ENCODE results near the gene RASA3. TPM values are rescaled to one million over a fixed set of nuclear protein-coding genes. Genes with fewer than 3 reads are reported as not detected.

The RASA3 gene
- total RNA-seq, 3 donors from 2014 or later (not counting 1 experiment from before 2014, with no cell fraction given) = 252 to 277 (median 274) TPM

GRCh38 chr13:114142137-114142550 is 9.7 kb upstream of the RASA3 start:
- ATAC-seq (no peak), DNase-seq (no peak)
- H3K4me3 Mint-ChIP-seq = no peak overlapping the region
- intact Hi-C loops (cut with micrococcal nuclease) = loop anchor here (1.0 to 5.0 kb wide), 5 partner anchors 13 to 120 kb away; no protein-coding TSS in a partner anchor
- TF ChIP-seq, protein P1, sequence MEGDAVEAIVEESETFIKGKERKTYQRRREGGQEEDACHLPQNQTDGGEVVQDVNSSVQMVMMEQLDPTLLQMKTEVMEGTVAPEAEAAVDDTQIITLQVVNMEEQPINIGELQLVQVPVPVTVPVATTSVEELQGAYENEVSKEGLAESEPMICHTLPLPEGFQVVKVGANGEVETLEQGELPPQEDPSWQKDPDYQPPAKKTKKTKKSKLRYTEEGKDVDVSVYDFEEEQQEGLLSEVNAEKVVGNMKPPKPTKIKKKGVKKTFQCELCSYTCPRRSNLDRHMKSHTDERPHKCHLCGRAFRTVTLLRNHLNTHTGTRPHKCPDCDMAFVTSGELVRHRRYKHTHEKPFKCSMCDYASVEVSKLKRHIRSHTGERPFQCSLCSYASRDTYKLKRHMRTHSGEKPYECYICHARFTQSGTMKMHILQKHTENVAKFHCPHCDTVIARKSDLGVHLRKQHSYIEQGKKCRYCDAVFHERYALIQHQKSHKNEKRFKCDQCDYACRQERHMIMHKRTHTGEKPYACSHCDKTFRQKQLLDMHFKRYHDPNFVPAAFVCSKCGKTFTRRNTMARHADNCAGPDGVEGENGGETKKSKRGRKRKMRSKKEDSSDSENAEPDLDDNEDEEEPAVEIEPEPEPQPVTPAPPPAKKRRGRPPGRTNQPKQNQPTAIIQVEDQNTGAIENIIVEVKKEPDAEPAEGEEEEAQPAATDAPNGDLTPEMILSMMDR (IDR thresholded peaks at IDR 0.05) = no peak
- H3K36me3 Mint-ChIP-seq = no peaks in the 10 kb centered on the region
- no peaks in the 10 kb centered on the region for H3K9me3 Mint-ChIP-seq
- H3K4me3 ChIP-seq (ENCODE audit: low read length) = peak overlapping the region; percentile 8
- no peaks in the 10 kb centered on the region for H3K27me3 Mint-ChIP-seq (ENCODE audit: low read depth in 2 of 2)
- H3K27me3 ChIP-seq (ENCODE audit: control insufficient read depth, insufficient read depth, low read length) = no peaks in the 10 kb centered on the region
- WGBS (ENCODE audit: insufficient coverage) = 58% methylated on average over 6 of the region's 6 CpGs
- no peak overlapping the region for H3K27ac Mint-ChIP-seq
- H3K27ac ChIP-seq (ENCODE audit: low read length) = peak overlapping the region; percentile 85
- no peaks in the 10 kb centered on the region for H3K36me3 ChIP-seq (ENCODE audit: control insufficient read depth, insufficient read depth, low read length)
- H3K4me1 ChIP-seq (ENCODE audit: control insufficient read depth, insufficient read depth, low read length) = peaks cover 81% of the 10 kb centered on the region
- no peaks in the 10 kb centered on the region for H3K9me3 ChIP-seq (ENCODE audit: control insufficient read depth, insufficient read depth, low read length)
- peaks cover 0 to 27% of the 10 kb centered on the region in 2 donors for H3K4me1 Mint-ChIP-seq

DNA sequence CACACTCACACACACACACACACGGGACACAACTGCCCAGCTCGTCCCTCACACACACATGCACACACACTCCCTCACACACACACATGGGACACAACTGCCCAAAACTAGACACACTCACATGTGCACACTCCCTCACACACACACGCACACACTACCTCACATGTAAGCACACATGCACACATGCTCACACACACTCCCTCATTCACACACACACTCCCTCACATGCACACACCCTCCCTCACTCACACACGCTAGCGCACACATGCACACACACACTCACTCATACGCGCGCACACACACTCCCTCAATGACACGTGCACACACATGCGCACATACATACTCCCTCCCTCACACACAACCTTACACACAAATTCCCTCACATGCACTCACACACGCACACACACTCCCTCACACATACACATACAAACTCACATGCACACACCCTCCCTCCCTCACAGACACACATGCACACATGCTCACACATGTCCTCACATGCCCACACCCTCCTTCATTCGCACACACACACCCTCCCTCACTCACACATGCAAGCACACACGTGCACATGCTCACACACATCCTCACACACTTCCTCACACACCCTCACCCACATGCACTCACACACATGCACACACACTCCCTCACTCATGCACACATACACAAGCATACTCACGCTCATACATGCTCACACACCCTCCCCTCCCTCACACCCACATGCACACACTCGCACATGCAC is 9.0 kb upstream of the RASA3 start:
- ATAC-seq = no peak
- H3K4me1 Mint-ChIP-seq = peaks cover 1 to 20% of the 10 kb centered on the region in 2 donors

DNA sequence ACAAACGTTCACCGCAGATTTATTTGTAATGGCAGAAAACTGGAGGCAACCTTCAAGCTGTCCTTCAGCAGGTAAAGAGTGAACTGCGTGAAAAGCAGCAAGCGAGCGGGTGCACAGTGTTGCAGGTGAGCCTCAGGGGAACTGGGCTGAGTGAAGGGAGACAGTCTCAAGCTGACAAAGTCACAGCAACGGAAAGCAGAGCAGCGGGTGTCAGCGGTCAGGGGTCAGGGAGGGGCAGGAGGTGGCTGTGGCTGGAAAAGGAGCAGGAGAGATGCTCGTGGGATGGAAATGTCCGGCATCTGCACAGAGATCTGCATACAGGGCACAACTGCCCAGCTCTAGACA is 8.5 kb upstream of the RASA3 start:
- peaks cover 68% of the 10 kb centered on the region for H3K4me1 ChIP-seq (ENCODE audit: control insufficient read depth, insufficient read depth, low read length)
- Mint-ChIP-seq H3K4me1 (peaks cover 7 to 14% of the 10 kb centered on the region in 2 donors), H3K27ac (no peak overlapping the region), H3K36me3 (no peaks in the 10 kb centered on the region), H3K4me3 (no peak overlapping the region), H3K9me3 (no peaks in the 10 kb centered on the region), H3K27me3 (ENCODE audit: low read depth in 2 of 2) (no peaks in the 10 kb centered on the region)
- H3K9me3 ChIP-seq (ENCODE audit: control insufficient read depth, insufficient read depth, low read length) = no peaks in the 10 kb centered on the region
- no peaks in the 10 kb centered on the region for H3K27me3 ChIP-seq (ENCODE audit: control insufficient read depth, insufficient read depth, low read length)
- no peaks in the 10 kb centered on the region for H3K36me3 ChIP-seq (ENCODE audit: control insufficient read depth, insufficient read depth, low read length)
- ATAC-seq = peak; percentile 27 to 48 (median 39)
- H3K4me3 ChIP-seq (ENCODE audit: low read length) = no peak overlapping the region
- WGBS (ENCODE audit: insufficient coverage) = 5% methylated on average over 10 of the region's 10 CpGs
- peak in 1 of 2 donors; percentile 73 for DNase-seq
- intact Hi-C loops (cut with micrococcal nuclease) = loop anchor here (5.0 kb wide), 3 partner anchors 34 to 121 kb away; no protein-coding TSS in a partner anchor
- TF ChIP-seq, protein P1 (IDR thresholded peaks at IDR 0.05) = no peak
- H3K27ac ChIP-seq (ENCODE audit: low read length) = peak overlapping the region; percentile 68

More for the DNA sequence above, 9.0 kb upstream of the RASA3 start:
- no peaks in the 10 kb centered on the region for H3K27me3 Mint-ChIP-seq (ENCODE audit: low read depth in 2 of 2)
- WGBS (ENCODE audit: insufficient coverage) = 69% methylated on average over 15 of the region's 15 CpGs
- H3K4me3 Mint-ChIP-seq = no peak overlapping the region
- H3K4me1 ChIP-seq (ENCODE audit: control insufficient read depth, insufficient read depth, low read length) = peaks cover 74% of the 10 kb centered on the region
- no peak overlapping the region for H3K27ac Mint-ChIP-seq
- no peak overlapping the region for H3K4me3 ChIP-seq (ENCODE audit: low read length)
- intact Hi-C loops (cut with micrococcal nuclease) = loop anchor here (5.0 kb wide), 3 partner anchors 34 to 121 kb away; no protein-coding TSS in a partner anchor
- peak in 1 of 2 donors; percentile 36 for DNase-seq
- no peaks in the 10 kb centered on the region for H3K27me3 ChIP-seq (ENCODE audit: control insufficient read depth, insufficient read depth, low read length)
- TF ChIP-seq, protein P1 (IDR thresholded peaks at IDR 0.05) = no peak
- H3K9me3 ChIP-seq (ENCODE audit: control insufficient read depth, insufficient read depth, low read length) = no peaks in the 10 kb centered on the region
- H3K27ac ChIP-seq (ENCODE audit: low read length) = peak overlapping the region; percentile 68
- H3K9me3 Mint-ChIP-seq = no peaks in the 10 kb centered on the region
- no peaks in the 10 kb centered on the region for H3K36me3 ChIP-seq (ENCODE audit: control insufficient read depth, insufficient read depth, low read length)
- no peaks in the 10 kb centered on the region for H3K36me3 Mint-ChIP-seq

All from natural killer cell (primary cell).